GM12878 (cell line): ENCODE results near the gene PDXP. TPM values are rescaled to one million over a fixed set of nuclear protein-coding genes. Genes with fewer than 3 reads are reported as not detected.
"Not testable (repeated sequence)": the region's sequence is repeated elsewhere in the genome, so short reads cannot be mapped to it uniquely, and the experiment has no call there.

Experiments
- ATAC-seq: fragments of 200-7000 bp; cut with Tn5 transposase; 3 replicates; pipeline ENCODE4 v1.9.1; 2020; ENCODE audit warnings: mild to moderate bottlenecking, moderate library complexity
- BruUV-seq: library from RNA; stranded (reverse); fragments of 400-500 nt; replicated peaks from 2 replicates; lab custom pipeline; 2021; lab: Mats Ljungman, UMichigan
- CTCF ChIA-PET: fragments of 300-600 bp; sonication (Branson Sonifier 250); formaldehyde crosslinking; extraction: SDS; loops from one replicate; lab custom pipeline; 2021; ENCODE audit warnings: inconsistent platforms; lab: Yijun Ruan, JAX
- POLR2A ChIA-PET: fragments of 350-600 bp; formaldehyde crosslinking; extraction: SDS; loops from one replicate; lab custom pipeline; 2021; ENCODE audit warnings: inconsistent platforms; lab: Charles Lee
- RAD21 ChIA-PET: fragments of 300-600 bp; sonication (Branson Sonifier 250); formaldehyde crosslinking; loops from one replicate; lab custom pipeline; 2023; ENCODE audit warnings: antibody characterized with exemption; ENCODE audit not compliant: unreplicated experiment; lab: Charles Lee
- SMC1A ChIA-PET: fragments of 300-600 bp; sonication (Branson Sonifier 250); formaldehyde crosslinking; loops from one replicate; lab custom pipeline; 2023; ENCODE audit not compliant: unreplicated experiment, uncharacterized antibody; lab: Charles Lee
- DNase-seq: peaks from one replicate; pipeline ENCODE4 v3.0.0-alpha.2; 2011; ENCODE audit warnings: low read depth, low spot score
- FAIRE-seq: peaks from 3 replicates; lab custom pipeline; 2011; peaks lifted over from hg19 to GRCh38; lab: Jason Lieb, UNC
- H2AFZ ChIP-seq: 2 replicates; pipeline ENCODE4 v1.6.0; 2011; ENCODE audit warnings: low read depth, low read length, control low read depth; ENCODE audit not compliant: control insufficient read depth
- H3K27ac ChIP-seq: 2 replicates; pipeline ENCODE4 v1.5.1; 2011; ENCODE audit warnings: control low read depth; ENCODE audit not compliant: control insufficient read depth, insufficient read depth
- H3K27me3 ChIP-seq, 2 experiments: replicated peaks in 1 of 2; 2 replicates each; pipeline versions ENCODE4 v1.6.0 to v1.6.1; 2011; ENCODE audit warnings: low read length in 1 of 2; ENCODE audit not compliant: control insufficient read depth in 2 of 2, insufficient read depth in 2 of 2
- H3K36me3 ChIP-seq, 2 experiments: 2 replicates each; pipeline ENCODE4 v1.5.1; 2011; ENCODE audit warnings: low read length in 1 of 2; ENCODE audit not compliant: control insufficient read depth in 2 of 2, insufficient read depth in 2 of 2
- H3K4me1 ChIP-seq: 2 replicates; pipeline ENCODE4 v1.6.1; 2011; ENCODE audit warnings: mild to moderate bottlenecking, low read length, moderate library complexity, mixed read lengths; ENCODE audit not compliant: control insufficient read depth, insufficient read depth
- H3K4me2 ChIP-seq: 2 replicates; pipeline ENCODE4 v1.6.0; 2011; ENCODE audit warnings: control low read depth; ENCODE audit not compliant: control insufficient read depth, insufficient read depth
- H3K4me3 ChIP-seq: fragments of 200-600 bp; sonication (generic); 2 replicates; pipeline ENCODE4 v1.5.1; 2016
- H3K79me2 ChIP-seq: 2 replicates; pipeline ENCODE4 v1.6.0; 2011; ENCODE audit warnings: low read length; ENCODE audit not compliant: control insufficient read depth, insufficient read depth
- H3K9ac ChIP-seq: 2 replicates; pipeline ENCODE4 v1.8.0; 2011; ENCODE audit warnings: low read length, control low read depth, mixed read lengths; ENCODE audit not compliant: control insufficient read depth, insufficient read depth
- H3K9me3 ChIP-seq: replicated peaks from 3 replicates; pipeline ENCODE4 v1.5.1; 2011; ENCODE audit warnings: mild to moderate bottlenecking, low read length; ENCODE audit not compliant: control insufficient read depth, insufficient read depth
- H4K20me1 ChIP-seq: 2 replicates; pipeline ENCODE4 v1.6.0; 2011; ENCODE audit not compliant: control insufficient read depth, insufficient read depth
- JUNB ChIP-seq: IDR thresholded peaks from 2 replicates; pipeline ENCODE4 v1.6.1; 2016; ENCODE audit warnings: antibody characterized with exemption, mild to moderate bottlenecking
- POLR2A ChIP-seq: IDR thresholded peaks from 2 replicates; pipeline ENCODE4 v1.6.1; 2011; ENCODE audit warnings: low read depth, mild to moderate bottlenecking, low read length
- POLR2AphosphoS5 ChIP-seq: IDR thresholded peaks from 2 replicates; pipeline ENCODE4 v1.6.1; 2011; ENCODE audit warnings: mild to moderate bottlenecking, low read length, inconsistent platforms
- WGBS: methylation state at CpG from one replicate; pipeline ENCODE4 v1.1.6; 2016; ENCODE audit warnings: low lambda C conversion rate; ENCODE audit not compliant: insufficient replicate concordance, insufficient coverage; ENCODE audit errors: missing lambda C conversion rate; 5-methylcytosine and 5-hydroxymethylcytosine counted together
- in situ Hi-C: fragments of 300-500 bp; cut with MboI; formaldehyde crosslinking; loops from 9 replicates; pipeline ENCODE4 v1.14.3; 2018; ENCODE audit warnings: mixed read lengths
- intact Hi-C: fragments of 100-400 bp; cut with micrococcal nuclease; formaldehyde crosslinking; loops from one replicate; pipeline ENCODE4 v1.14.2; 2022; ENCODE audit not compliant: unreplicated experiment
- polyA plus RNA-seq, 11 experiments: library from polyadenylated mRNA; depleted of rRNA in 4 of 11; unstranded in 6 of 11; stranded (reverse) in 5 of 11; fragments of >200 nt; fragmentation: Nextera tagmentation in 4 of 11; fragmentation: Illumina TruSeq in 1 of 11; extraction: Ambion mirVana in 4 of 11; extraction: Trizol in 1 of 11; gene quantifications; 1 replicate in 1 of 11; 2 replicates in 10 of 11; pipeline versions ENCODE4 v1.2.1 to v1.2.3, GENCODE V29; 2011 to 2016; ENCODE audit warnings: inconsistent platforms in 2 of 11, missing spikeins in 2 of 11, low read depth in 1 of 11
- total RNA-seq, 4 experiments: library from RNA; depleted of rRNA in 3 of 4; stranded (reverse); fragments of >200 nt in 3 of 4; fragmentation: Illumina TruSeq in 1 of 4; extraction: Trizol in 1 of 4; gene quantifications; 2 replicates each; pipeline versions ENCODE4 v1.2.1 to v1.2.3, GENCODE V29; 2013 to 2021

PDXP gene
- total and polyA plus RNA-seq, 10 of the 15 experiments (the other 5 are each of a cell fraction or from before 2014, with no cell fraction given), result 4.4 to 56.7 (median 34.6) TPM

DNA sequence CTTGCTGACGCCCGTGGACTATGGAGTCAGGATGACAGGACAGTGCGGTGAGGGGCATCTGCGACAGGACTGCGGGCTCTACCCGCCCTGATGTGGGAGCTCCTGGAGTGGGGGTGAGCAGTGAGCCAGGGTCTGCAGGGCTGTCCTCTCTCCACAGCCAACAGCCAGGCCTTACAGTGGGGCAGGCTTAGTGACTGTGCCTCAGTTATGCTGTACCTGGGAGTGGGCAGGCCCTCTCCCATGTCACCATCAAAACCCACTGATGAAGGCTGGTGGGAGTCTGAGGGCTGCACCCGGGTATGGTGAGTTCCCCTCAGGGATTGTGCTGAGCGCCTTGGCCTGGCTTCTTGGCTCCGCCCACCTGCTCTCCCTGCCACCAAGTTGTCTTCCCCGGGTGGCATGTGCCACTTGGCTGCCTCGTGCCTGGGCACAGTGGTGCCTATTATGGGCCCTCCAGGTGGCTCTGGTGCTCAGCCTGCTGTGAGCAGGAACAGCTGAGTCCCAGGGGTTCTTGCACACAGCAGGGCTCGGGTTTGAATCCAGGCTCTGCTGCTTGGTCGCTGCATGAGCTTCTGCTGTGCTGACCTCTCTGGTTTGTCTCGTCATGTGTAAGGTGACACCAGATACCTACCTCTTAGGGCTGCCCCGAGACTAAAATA, 34.2 kb downstream of the PDXP start:
- Histone ChIP-seq H3K9me3 (no peaks in the 10 kb centered on the region), H3K4me3 (no peak overlapping the region), H3K4me2 (no peak overlapping the region), H3K36me3 (peaks cover 9 to 23% of the 10 kb centered on the region in 2 experiments; a peak in 3 of 4 replicates), H3K27ac (no peak overlapping the region), H3K4me1 (no peaks in the 10 kb centered on the region; the same call in 1 of the 2 replicates), H3K79me2 (peaks cover 2% of the 10 kb centered on the region), H4K20me1 (no peaks in the 10 kb centered on the region), H3K27me3 (no peaks in the 10 kb centered on the region), H3K9ac (no peak overlapping the region), H2AFZ (no peak overlapping the region)
- 84% methylated on average over 15 of the region's 15 CpGs for WGBS
- TF ChIP-seq POLR2AphosphoS5 (peak; percentile 64; the same call in 1 of the 2 replicates), POLR2A (peak; percentile 62), JUNB (no peak)
- DNase-seq (no peak), ATAC-seq (no peak), FAIRE-seq (no peak)
- in situ Hi-C loops (no loop called here), intact Hi-C loops (no loop called here)
- POLR2A ChIA-PET, result no interaction called here
- CTCF ChIA-PET, result no interaction called here
- RAD21 ChIA-PET, result no interaction called here
- no TSS peak for BruUV-seq
- SMC1A ChIA-PET, result no interaction called here

DNA sequence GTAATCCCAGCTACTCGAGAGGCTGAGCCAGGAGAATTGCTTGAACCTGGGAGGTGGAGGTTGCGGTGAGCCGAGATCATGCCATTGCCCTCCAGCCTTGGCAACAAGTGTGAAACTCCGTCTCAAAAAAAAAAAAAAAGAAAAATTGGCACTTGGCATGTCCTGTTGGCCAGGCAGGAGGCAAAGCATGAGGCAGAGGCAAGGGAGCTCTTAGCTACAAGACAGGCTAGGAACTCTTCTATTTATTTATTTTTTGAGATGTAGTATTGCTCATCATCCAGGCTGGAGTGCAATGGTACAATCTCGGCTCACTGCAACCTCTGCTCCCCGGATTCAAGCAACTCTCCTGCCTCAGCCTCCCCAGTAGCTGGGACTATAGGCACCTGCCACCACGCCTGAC, 35.6 kb downstream of the PDXP start:
- DNase-seq, H3K27ac ChIP-seq, H3K9me3 ChIP-seq, in situ Hi-C loops, H3K27me3 ChIP-seq, FAIRE-seq, H2AFZ ChIP-seq, RAD21 ChIA-PET, ATAC-seq, BruUV-seq, H3K9ac ChIP-seq, SMC1A ChIA-PET, H4K20me1 ChIP-seq, H3K4me3 ChIP-seq, intact Hi-C loops, POLR2A ChIA-PET, H3K4me1 ChIP-seq, H3K4me2 ChIP-seq, H3K79me2 ChIP-seq: not testable (repeated sequence)
- peaks cover 8 to 18% of the 10 kb centered on the region in 2 experiments; a peak in 3 of 4 replicates for H3K36me3 ChIP-seq
- WGBS, result 100% methylated on average over 4 of the region's 7 CpGs
- CTCF ChIA-PET, result interaction anchor here (1.8 kb wide), 1 partner anchor 87 kb away, joined by 5 read pairs; no protein-coding TSS in a partner anchor
